Loucy (cell line): ENCODE measurements around the gene AXDND1.

Source experiments
- EZH2phosphoT487 ChIP-seq: fragments of 200-600 bp; IDR thresholded peaks from 2 replicates; pipeline ENCODE4 v1.6.1; 2018; ENCODE audit warnings: antibody characterized with exemption, mild to moderate bottlenecking, moderate library complexity, borderline replicate concordance
- TF ChIP-seq, protein P1 (sequence below): fragments of 200-600 bp; sonication (generic); conservative IDR thresholded peaks from 2 replicates; pipeline ENCODE4 v1.5.1; 2014; ENCODE audit warnings: mild to moderate bottlenecking, antibody characterized with exemption, low read length

DNA sequence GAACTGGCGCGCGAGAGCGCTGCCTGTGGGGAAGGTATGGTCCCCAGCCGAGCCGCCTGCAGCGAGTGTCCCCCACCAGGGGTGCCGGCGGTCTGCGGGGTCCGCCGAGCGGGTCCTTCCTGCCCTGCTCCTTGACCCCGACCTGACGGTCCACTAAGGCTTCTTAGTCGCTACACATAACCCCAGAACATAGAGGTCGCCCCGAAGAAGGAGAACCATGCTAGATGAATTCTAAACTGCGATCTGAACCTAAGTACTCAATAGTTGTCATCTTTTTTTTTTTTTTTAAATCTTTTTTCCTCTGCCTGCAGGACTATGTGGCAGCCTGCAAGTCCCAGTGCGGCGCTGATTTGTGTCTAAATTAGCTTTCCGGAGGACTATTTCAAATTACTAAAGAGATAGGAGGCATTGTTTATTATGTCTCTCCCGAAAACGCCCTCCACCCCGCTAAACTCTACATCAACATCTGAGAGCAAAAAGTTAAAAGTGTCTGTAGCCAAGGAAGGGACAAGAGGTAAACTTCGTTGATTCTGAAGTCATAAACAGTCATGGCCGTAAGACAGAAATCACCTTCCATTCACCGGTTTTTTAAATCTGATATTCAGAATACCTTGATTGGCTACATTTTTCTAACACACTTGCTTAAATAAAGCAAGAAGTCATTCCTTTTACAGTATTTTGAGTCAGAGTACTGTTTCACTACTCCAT, 476 bp downstream of the AXDND1 start:
- TF ChIP-seq, protein P1, sequence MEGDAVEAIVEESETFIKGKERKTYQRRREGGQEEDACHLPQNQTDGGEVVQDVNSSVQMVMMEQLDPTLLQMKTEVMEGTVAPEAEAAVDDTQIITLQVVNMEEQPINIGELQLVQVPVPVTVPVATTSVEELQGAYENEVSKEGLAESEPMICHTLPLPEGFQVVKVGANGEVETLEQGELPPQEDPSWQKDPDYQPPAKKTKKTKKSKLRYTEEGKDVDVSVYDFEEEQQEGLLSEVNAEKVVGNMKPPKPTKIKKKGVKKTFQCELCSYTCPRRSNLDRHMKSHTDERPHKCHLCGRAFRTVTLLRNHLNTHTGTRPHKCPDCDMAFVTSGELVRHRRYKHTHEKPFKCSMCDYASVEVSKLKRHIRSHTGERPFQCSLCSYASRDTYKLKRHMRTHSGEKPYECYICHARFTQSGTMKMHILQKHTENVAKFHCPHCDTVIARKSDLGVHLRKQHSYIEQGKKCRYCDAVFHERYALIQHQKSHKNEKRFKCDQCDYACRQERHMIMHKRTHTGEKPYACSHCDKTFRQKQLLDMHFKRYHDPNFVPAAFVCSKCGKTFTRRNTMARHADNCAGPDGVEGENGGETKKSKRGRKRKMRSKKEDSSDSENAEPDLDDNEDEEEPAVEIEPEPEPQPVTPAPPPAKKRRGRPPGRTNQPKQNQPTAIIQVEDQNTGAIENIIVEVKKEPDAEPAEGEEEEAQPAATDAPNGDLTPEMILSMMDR, result no peak
- TF ChIP-seq EZH2phosphoT487, result no peak
